BJ (cell line): ENCODE data around the gene TNS3. TPM values are rescaled to one million over a fixed set of nuclear protein-coding genes. Genes with fewer than 3 reads are reported as not detected.

Source experiments
- CTCF ChIA-PET: fragments of 350-600 bp; formaldehyde crosslinking; extraction: SDS; loops from one replicate; lab custom pipeline; 2021; ENCODE audit warnings: antibody characterized with exemption, inconsistent platforms; lab: Yijun Ruan, JAX
- POLR2A ChIA-PET: fragments of 300-600 bp; sonication (Branson Sonifier 250); formaldehyde crosslinking; extraction: SDS; loops from one replicate; lab custom pipeline; 2021; ENCODE audit warnings: antibody characterized with exemption; lab: Charles Lee
- DNase-seq: peaks from one replicate; pipeline ENCODE4 v3.0.0-alpha.2; 2011; ENCODE audit warnings: low read depth
- H3K27me3 ChIP-seq: 2 replicates; pipeline ENCODE4 v1.6.0; 2011; ENCODE audit warnings: low read length; ENCODE audit not compliant: control insufficient read depth, insufficient read depth
- H3K36me3 ChIP-seq: 2 replicates; pipeline ENCODE4 v1.5.1; 2011; ENCODE audit warnings: low read length; ENCODE audit not compliant: control insufficient read depth, insufficient read depth
- H3K4me3 ChIP-seq: 2 replicates; pipeline ENCODE4 v1.5.1; 2011; ENCODE audit warnings: low read depth, mild to moderate bottlenecking, control low read depth, low read length
- polyA plus RNA-seq: library from polyadenylated mRNA; depleted of rRNA; stranded (reverse); fragments of >200 nt; gene quantifications from 2 replicates; pipeline ENCODE4 v1.2.3, GENCODE V29; 2011
- TF ChIP-seq, protein P1 (sequence below): IDR thresholded peaks from 2 replicates; pipeline ENCODE4 v1.5.1; 2011; ENCODE audit warnings: low read depth, mild to moderate bottlenecking, control low read depth, inconsistent platforms, low read length, moderate library complexity; ENCODE audit not compliant: insufficient read depth

Gene TNS3
- polyA plus RNA-seq, 1 experiment = 126 TPM

DNA sequence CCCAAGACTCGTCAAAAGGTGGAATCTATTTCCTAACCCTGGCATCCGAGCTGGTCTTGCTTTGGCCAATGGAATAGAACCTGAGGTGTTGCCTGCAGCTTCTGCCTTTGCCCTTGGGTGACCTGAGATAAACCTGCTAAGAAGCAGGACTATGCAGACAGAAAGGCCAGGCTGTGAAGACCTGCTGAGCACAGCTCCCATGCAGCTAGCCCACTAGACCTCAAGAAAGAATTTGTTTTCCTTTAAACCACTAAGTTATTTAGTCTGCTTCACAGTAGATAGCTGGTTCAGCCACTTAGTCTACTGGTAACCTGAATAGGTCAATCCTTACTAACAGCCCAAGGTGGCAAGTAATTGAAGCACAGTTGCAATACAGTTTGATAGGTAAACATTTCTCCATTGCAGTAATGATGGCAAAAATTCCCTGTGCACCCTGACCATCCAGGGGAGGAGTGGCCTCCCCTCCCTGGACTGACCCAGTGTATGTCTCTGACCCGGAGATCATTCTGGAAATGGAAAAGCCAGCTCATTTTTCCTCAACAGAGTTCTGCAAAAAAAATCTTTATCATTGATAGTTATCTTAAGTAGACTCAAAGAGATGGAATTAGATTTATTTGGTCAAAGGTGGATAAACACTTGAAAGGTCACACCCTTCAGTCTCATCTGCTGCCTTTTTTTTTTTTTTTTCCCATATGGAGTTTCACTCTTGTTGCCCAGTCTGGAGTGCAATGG is 20.0 kb downstream of the TNS3 start:
- ChIA-PET POLR2A (interaction anchor here (0.6 to 0.7 kb wide), 4 partner anchors 65 to 372 kb away, joined by 3 to 13 read pairs (median 8); no protein-coding TSS in a partner anchor), CTCF (interaction anchor here (0.6 to 1.5 kb wide), 4 partner anchors 10 to 201 kb away, joined by 3 to 4 read pairs (median 3); no protein-coding TSS in a partner anchor)
- no peak overlapping the region for H3K4me3 ChIP-seq
- no peaks in the 10 kb centered on the region for H3K27me3 ChIP-seq
- peaks cover 16% of the 10 kb centered on the region for H3K36me3 ChIP-seq
- TF ChIP-seq, protein P1, sequence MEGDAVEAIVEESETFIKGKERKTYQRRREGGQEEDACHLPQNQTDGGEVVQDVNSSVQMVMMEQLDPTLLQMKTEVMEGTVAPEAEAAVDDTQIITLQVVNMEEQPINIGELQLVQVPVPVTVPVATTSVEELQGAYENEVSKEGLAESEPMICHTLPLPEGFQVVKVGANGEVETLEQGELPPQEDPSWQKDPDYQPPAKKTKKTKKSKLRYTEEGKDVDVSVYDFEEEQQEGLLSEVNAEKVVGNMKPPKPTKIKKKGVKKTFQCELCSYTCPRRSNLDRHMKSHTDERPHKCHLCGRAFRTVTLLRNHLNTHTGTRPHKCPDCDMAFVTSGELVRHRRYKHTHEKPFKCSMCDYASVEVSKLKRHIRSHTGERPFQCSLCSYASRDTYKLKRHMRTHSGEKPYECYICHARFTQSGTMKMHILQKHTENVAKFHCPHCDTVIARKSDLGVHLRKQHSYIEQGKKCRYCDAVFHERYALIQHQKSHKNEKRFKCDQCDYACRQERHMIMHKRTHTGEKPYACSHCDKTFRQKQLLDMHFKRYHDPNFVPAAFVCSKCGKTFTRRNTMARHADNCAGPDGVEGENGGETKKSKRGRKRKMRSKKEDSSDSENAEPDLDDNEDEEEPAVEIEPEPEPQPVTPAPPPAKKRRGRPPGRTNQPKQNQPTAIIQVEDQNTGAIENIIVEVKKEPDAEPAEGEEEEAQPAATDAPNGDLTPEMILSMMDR = no peak
- DNase-seq = no peak

DNA sequence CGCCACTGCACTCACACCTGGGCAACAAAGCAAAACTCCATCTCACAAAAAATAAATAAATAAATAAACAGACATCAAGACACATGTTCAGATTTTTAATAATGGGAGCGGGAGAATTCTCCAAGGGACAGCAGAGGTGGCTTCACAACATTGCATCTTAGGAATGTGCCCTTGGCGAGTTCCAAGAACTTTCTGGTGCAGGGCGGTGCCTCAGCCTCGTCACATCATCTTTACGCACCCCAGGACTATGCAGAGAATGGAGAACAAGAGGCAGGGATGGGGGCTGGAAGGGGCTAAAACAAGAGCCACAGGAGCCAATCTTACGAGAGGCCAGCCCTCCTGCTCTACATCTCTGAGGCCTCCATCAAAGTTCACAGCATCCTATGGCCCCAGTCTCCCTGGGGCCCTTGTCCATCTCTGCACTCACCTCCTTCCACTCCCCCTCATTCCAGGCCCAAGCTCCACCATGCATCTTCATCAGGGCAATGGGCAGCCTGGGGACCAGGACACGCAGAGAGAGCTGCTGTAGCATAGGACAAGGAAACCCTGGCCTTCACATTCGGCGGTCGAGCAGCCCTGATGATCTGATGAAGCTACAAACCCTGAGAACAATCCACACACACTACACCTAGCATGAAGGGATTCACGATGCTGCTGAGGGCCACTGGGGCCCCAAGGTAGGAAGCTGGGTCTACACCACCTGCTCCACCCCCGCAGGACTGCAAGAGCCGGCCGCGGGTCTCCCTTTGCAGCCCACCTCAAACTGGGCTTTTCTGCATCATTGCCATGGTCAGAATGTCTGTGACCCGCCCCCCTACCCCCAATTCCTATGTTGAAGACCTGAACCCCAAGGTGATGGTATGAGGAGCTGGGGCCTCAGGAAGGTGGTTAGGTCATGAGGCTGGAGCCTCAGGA is 22.3 kb downstream of the TNS3 start:
- no peak overlapping the region for H3K4me3 ChIP-seq
- H3K36me3 ChIP-seq = peaks cover 17% of the 10 kb centered on the region
- TF ChIP-seq, protein P1 = no peak
- ChIA-PET POLR2A (no interaction called here), CTCF (no interaction called here)
- no peaks in the 10 kb centered on the region for H3K27me3 ChIP-seq
- no peak for DNase-seq

DNA sequence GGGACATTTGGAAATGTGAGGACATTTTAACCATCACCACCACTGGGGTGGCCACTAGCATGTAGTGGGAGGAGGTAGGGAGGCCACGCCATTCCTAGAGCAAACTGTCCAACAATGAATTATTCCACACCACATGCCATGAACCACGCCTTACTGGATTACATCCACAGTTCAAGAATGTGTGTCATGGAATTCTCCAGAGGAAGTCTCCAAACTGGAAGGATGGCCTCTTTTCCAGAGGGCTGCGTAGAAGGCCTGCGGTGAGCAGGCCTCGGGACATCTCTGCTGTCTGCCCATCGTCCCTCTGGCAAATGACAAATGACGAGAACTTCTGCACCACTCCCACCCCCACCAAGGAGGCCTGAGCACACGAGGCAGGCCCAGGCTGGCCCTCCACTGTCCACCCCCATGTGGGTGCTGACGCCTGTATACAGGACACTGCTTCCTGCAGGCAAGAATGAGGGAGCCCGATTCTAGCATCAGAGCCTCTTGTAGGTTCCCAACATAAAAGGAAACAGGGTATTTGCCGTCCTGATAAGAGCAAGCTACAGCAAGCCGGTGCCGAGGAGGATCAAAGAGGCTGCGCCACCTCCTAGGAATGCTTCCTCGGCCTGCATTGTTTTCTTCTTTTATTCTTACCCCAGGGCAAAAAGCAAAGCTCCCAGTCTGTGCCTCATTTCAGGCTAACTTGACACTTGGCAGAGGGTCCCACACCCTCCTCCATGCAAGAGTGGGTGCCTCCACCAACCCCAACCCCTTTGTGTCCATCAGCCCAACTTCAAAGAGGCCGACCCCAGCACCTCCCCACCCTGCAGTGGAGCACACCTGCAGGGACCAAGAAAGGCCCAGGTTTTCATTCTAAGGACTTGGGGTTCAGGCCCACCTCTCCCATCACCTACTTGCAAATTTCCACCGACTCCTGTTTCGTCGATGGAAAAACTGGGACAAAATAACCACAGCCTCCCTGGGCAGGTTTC is 23.9 kb downstream of the TNS3 start:
- ChIA-PET POLR2A (no interaction called here), CTCF (interaction anchor here (1.7 kb wide), 1 partner anchor 292 kb away, joined by 4 read pairs; no protein-coding TSS in a partner anchor)
- Histone ChIP-seq H3K27me3 (no peaks in the 10 kb centered on the region), H3K4me3 (no peak overlapping the region), H3K36me3 (peaks cover 11% of the 10 kb centered on the region)
- TF ChIP-seq, protein P1 = no peak
- DNase-seq = no peak

DNA sequence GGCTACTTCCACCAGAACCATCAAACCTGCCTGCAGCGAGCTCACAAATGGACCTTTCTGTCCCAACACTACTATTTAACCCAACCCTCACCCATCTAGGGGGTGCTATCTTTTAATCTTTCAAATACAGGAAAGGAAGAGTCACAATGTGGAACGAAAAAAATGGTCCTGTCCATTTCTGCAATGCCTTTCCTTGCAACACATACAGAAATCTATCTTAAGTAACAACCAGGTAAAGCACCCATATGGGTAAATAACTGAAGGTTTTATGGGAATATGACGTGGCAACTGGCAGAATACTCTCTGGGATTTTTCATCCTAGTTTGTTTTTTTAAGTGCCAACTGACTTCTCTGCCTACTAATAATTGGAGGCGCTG is 24.6 kb downstream of the TNS3 start:
- DNase-seq = no peak
- TF ChIP-seq, protein P1 = no peak
- Histone ChIP-seq H3K4me3 (no peak overlapping the region), H3K27me3 (no peaks in the 10 kb centered on the region), H3K36me3 (peaks cover 10% of the 10 kb centered on the region)
- POLR2A ChIA-PET = no interaction called here
- CTCF ChIA-PET = interaction anchor here (1.7 kb wide), 1 partner anchor 291 kb away, joined by 4 read pairs; no protein-coding TSS in a partner anchor
